MM.1S (cell line): ENCODE results near the gene CFAP46.

Source experiments
- EZH2phosphoT487 ChIP-seq: fragments of 300-600 bp; sonication (generic); IDR thresholded peaks from 2 replicates; pipeline ENCODE4 v1.6.1; 2018; ENCODE audit warnings: antibody characterized with exemption, low read length
- TF ChIP-seq, protein P1 (sequence below): fragments of 300-600 bp; sonication (generic); IDR thresholded peaks from 2 replicates; pipeline ENCODE4 v1.5.1; 2016; ENCODE audit warnings: antibody characterized with exemption, low read length, mixed read lengths

DNA sequence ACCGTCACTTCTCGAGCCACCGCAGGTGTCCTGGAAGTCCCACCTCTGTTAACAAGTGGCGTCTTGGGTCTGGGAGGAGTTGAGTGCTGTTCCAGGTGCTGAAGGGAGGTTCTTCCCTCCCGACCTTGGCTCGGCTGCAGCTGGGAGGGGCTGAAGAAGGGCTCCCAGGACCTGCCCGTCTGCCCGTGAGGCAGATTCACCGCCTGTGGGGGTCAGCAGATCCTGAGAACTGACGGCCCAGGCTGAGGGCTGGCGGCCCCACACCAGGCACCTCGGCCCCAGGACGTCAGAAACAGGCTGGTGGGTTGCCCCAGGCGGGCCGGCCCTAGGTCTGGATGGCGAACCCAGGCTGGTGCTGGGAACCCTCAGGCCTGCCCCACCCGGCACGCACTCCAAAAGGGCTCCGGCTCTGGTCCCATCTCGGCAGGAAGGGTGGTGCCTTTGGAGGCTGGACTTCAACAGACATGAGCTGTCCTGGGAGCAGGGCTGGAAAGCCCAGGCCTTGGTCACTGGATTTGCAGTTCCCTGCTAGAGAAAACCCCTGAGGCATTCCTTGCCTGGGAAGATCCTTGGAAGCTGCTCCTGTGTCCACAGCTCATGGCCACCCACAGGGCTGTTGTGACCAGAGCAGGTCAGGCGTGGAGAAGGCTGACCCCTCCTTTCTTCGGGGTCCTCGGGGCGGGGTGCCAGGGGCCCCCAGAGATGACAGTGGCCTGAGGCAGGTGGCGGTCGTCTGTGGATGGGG lies 42.6 kb upstream of the CFAP46 start:
- TF ChIP-seq, protein P1, sequence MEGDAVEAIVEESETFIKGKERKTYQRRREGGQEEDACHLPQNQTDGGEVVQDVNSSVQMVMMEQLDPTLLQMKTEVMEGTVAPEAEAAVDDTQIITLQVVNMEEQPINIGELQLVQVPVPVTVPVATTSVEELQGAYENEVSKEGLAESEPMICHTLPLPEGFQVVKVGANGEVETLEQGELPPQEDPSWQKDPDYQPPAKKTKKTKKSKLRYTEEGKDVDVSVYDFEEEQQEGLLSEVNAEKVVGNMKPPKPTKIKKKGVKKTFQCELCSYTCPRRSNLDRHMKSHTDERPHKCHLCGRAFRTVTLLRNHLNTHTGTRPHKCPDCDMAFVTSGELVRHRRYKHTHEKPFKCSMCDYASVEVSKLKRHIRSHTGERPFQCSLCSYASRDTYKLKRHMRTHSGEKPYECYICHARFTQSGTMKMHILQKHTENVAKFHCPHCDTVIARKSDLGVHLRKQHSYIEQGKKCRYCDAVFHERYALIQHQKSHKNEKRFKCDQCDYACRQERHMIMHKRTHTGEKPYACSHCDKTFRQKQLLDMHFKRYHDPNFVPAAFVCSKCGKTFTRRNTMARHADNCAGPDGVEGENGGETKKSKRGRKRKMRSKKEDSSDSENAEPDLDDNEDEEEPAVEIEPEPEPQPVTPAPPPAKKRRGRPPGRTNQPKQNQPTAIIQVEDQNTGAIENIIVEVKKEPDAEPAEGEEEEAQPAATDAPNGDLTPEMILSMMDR: no peak
- TF ChIP-seq EZH2phosphoT487: no peak
